Measurements from ENCODE around the gene GRIN3A.
A peak's percentile ranks its signal among the peaks of the same experiment; 100 is the strongest.

GRCh38 chr9:101705135-101705661, 33.2 kb downstream of the GRIN3A start:
- TF ChIP-seq CTCF (IDR thresholded peaks at IDR 0.05) = peak in 1 of 4 experiments; percentile 44
- TF ChIP-seq POLR2A (IDR thresholded peaks at IDR 0.05) = no peak
- TF ChIP-seq POLR2AphosphoS5 (IDR thresholded peaks at IDR 0.05) = no peak
